Esophagus muscularis mucosa (tissue), 4 donors: ENCODE data around the gene USP48.

Experiments used
- EP300 ChIP-seq: sonication (generic); formaldehyde crosslinking; IDR thresholded peaks from one replicate; pipeline ENCODE4 v1.6.1; 2017; ENCODE audit warnings: antibody characterized with exemption
- POLR2A ChIP-seq: fragments of 450-650 bp; IDR thresholded peaks from one replicate; pipeline ENCODE4 v1.6.1; 2017; ENCODE audit warnings: antibody characterized with exemption, moderate library complexity, mild to moderate bottlenecking, low read depth
- POLR2AphosphoS5 ChIP-seq, 2 donors: sonication (generic); formaldehyde crosslinking; IDR thresholded peaks; one replicate each; pipeline ENCODE4 v1.6.1; 2017; ENCODE audit warnings: antibody characterized with exemption in 2 of 2
- TF ChIP-seq, protein P1 (sequence below), 3 experiments: fragments of 200-600 bp in 2 of 3; fragments of 450-650 bp in 1 of 3; sonication (generic) in 2 of 3; IDR thresholded peaks; one replicate each; pipeline ENCODE4 v1.5.1; 2017 to 2019; ENCODE audit warnings: antibody characterized with exemption in 3 of 3, mild to moderate bottlenecking in 2 of 3, moderate library complexity in 1 of 3

DNA sequence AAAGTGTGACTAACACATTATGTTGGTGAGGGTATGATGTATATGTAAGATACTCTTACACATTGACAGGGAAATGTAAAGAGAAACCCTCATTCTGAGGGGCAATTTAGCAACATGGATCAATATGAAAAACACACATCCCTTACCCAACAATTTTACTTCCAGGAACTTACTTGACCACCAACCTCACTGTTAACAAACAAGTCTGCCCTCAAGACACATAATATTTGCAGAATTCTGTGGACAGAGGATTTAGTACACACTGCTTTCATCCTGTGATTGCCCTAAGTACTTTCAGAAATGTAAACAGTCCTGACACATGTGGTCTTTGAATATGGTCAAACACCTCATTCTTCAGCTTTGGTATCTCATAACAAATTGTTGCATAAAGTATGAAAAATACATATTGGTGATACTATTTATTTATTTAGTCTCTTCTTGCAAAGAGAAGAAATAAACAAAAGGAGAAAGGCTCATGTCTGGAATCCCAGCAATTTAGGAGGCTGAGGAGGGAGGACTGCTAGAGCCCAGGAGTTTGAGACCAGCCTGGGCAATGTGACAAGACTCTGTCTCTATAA is 6.9 kb downstream of the USP48 start:
- TF ChIP-seq, protein P1, sequence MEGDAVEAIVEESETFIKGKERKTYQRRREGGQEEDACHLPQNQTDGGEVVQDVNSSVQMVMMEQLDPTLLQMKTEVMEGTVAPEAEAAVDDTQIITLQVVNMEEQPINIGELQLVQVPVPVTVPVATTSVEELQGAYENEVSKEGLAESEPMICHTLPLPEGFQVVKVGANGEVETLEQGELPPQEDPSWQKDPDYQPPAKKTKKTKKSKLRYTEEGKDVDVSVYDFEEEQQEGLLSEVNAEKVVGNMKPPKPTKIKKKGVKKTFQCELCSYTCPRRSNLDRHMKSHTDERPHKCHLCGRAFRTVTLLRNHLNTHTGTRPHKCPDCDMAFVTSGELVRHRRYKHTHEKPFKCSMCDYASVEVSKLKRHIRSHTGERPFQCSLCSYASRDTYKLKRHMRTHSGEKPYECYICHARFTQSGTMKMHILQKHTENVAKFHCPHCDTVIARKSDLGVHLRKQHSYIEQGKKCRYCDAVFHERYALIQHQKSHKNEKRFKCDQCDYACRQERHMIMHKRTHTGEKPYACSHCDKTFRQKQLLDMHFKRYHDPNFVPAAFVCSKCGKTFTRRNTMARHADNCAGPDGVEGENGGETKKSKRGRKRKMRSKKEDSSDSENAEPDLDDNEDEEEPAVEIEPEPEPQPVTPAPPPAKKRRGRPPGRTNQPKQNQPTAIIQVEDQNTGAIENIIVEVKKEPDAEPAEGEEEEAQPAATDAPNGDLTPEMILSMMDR (IDR thresholded peaks at IDR 0.05), result no peak
- no peak for TF ChIP-seq POLR2AphosphoS5 (IDR thresholded peaks at IDR 0.05)
- TF ChIP-seq POLR2A, result no peak
- TF ChIP-seq EP300, result no peak
